HT-29 (cell line): ENCODE measurements around the gene KCTD18. TPM values are rescaled to one million over a fixed set of nuclear protein-coding genes. Genes with fewer than 3 reads are reported as not detected.

Source experiments
- DNase-seq: peaks from one replicate; pipeline ENCODE4 v3.0.0-alpha.2; 2015; ENCODE audit warnings: low spot score
- total RNA-seq: library from RNA; depleted of rRNA; stranded (reverse); fragments of >200 nt; shearing (Covaris generic); gene quantifications from 2 replicates; pipeline ENCODE4 v1.2.3, GENCODE V29; 2014

Gene KCTD18
- total RNA-seq, 1 experiment from 2014 or later = 6.9 TPM

- DNase-seq = no peak
These were observed 53.9 kb downstream of the KCTD18 start for GRCh38 chr2:200455958-200456421.

- no peak for DNase-seq
These were observed 54.7 kb downstream of the KCTD18 start for GRCh38 chr2:200454927-200455801.

GRCh38 chr2:200453853-200454534 lies 55.9 kb downstream of the KCTD18 start:
- no peak for DNase-seq

- no peak for DNase-seq
These were observed 56.6 kb downstream of the KCTD18 start for GRCh38 chr2:200453142-200453852.

- no peak for DNase-seq
These were observed 57.5 kb downstream of the KCTD18 start for GRCh38 chr2:200452377-200452776.

- no peak for DNase-seq
These were observed 58.4 kb downstream of the KCTD18 start for GRCh38 chr2:200451511-200451910.

- no peak for DNase-seq
These were observed 59.6 kb downstream of the KCTD18 start for GRCh38 chr2:200450288-200450687.

- no peak for DNase-seq
These were observed 60.7 kb downstream of the KCTD18 start for GRCh38 chr2:200449149-200449548.

- no peak for DNase-seq
These were observed 61.4 kb downstream of the KCTD18 start for GRCh38 chr2:200448455-200448854.

GRCh38 chr2:200447139-200447855 lies 62.6 kb downstream of the KCTD18 start:
- no peak for DNase-seq

GRCh38 chr2:200446612-200447011 lies 63.3 kb downstream of the KCTD18 start:
- DNase-seq = no peak

GRCh38 chr2:200445284-200445683 lies 64.6 kb downstream of the KCTD18 start:
- no peak for DNase-seq

- no peak for DNase-seq
These were observed 65.3 kb downstream of the KCTD18 start for GRCh38 chr2:200444530-200444929.

GRCh38 chr2:200443916-200444315 lies 66.0 kb downstream of the KCTD18 start:
- no peak for DNase-seq

- DNase-seq = no peak
These were observed 66.5 kb downstream of the KCTD18 start for GRCh38 chr2:200443376-200443775.

GRCh38 chr2:200442471-200442870 lies 67.4 kb downstream of the KCTD18 start:
- DNase-seq = no peak

- no peak for DNase-seq
These were observed 69.9 kb downstream of the KCTD18 start for GRCh38 chr2:200439981-200440380.
